GM21390 (cell line): ENCODE measurements around the gene MTARC2.

Experiments used
- ATAC-seq: cut with Tn5 transposase; IDR thresholded peaks from one replicate; pipeline ENCODE4 v1.9.1; 2021; ENCODE audit not compliant: unreplicated experiment

The MTARC2 gene

DNA sequence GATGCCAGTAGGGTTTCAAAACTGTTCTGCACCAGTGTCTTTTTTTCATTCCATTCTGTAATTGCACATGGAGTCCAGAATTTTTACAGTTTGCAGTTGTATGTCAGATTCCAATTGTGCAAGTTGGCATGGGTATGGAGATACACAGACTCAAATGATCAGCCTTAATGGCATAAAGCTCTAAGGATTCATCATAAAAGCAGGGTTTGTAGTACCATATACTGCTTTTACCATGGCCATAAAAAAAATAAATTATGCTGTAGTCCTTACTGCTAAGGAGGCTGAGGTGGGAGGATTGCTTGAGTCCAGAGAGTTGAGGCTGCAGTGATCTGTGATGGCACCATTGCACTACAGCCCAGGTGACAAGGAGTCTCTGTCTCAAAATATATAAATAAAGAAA lies 48.9 kb downstream of the MTARC2 start:
- ATAC-seq, result no peak

DNA sequence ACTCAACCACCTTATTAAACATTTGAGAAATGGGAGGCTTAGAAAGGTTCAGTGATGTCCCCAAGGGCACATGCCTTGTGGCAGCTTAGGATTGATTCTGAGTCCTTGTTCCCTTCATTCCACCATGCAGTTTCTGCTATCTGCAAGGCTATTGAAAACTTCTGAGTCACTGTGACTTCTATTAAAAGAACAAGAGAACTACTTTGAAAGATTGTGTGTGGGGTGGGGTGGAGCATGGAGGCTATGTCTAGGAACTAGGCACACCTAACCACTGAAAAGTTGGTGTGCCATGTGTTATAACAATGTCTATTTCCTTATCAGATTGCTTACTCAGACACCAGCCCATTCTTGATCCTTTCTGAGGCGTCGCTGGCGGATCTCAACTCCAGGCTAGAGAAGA lies 49.4 kb downstream of the MTARC2 start:
- no peak for ATAC-seq

DNA sequence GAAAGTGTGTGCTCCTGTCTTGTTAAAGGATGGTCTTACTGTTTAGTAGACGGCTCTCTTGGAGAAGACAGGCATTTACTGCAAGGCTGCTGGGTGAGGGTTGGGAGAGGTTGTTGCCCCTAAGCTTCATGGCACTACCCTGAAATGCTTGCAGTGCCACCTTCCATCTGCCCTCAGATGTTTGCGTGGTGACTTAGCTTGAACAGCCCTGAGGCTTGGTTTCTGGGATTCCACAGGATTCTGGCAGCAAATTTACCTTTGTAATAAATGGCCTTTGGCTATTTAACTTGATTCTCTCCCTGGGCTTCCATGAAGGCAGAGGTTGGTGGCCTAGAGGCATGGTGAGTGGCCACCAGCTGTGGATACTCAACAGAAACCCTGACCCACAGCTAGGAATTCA lies 50.2 kb downstream of the MTARC2 start:
- ATAC-seq, result no peak

GRCh38 chr1:220800262-220800661 lies 52.1 kb downstream of the MTARC2 start:
- no peak for ATAC-seq

- ATAC-seq, result peak; percentile 78
Observed at GRCh38 chr1:220803401-220804201, 55.5 kb downstream of the MTARC2 start.

GRCh38 chr1:220804202-220804586 lies 56.1 kb downstream of the MTARC2 start:
- no peak for ATAC-seq

DNA sequence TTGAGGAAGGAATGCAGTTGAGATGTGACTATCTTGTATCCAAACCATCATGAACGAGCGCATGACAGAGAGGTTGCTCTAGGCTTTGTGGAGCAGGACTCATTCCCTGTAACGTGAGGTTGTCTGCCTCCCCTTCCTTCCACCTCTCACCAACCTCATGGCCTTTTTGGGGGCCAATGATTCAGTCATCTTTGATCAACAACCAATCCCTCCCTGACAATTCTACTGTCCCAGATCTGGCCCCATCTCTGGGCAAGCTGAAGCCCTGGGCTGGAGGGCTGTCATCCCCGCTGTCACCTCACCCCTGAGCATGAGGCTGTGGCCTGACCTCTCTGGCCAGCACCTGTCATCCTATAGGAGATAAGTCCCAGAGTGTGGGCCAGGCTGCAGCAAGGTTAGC lies 58.3 kb downstream of the MTARC2 start:
- ATAC-seq, result no peak

DNA sequence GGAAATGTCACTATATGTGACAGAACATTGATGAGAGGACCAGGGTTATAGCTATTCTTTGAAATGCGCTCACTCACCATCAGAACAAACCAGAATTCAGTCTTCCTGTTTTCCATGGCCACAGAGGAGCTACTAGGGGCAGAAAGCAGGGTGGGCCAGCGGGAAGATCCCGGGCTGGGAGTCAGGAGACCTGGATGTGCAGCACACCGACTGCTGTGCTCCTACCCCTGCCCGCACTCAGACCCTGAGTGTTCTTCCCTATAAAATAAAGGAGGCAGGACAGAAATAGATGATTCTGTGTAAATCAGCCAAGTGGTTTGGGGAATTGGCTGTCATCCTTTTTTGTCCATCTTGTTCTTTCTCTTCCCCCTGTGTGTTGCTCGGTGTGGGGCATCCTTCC lies 59.6 kb downstream of the MTARC2 start:
- no peak for ATAC-seq

DNA sequence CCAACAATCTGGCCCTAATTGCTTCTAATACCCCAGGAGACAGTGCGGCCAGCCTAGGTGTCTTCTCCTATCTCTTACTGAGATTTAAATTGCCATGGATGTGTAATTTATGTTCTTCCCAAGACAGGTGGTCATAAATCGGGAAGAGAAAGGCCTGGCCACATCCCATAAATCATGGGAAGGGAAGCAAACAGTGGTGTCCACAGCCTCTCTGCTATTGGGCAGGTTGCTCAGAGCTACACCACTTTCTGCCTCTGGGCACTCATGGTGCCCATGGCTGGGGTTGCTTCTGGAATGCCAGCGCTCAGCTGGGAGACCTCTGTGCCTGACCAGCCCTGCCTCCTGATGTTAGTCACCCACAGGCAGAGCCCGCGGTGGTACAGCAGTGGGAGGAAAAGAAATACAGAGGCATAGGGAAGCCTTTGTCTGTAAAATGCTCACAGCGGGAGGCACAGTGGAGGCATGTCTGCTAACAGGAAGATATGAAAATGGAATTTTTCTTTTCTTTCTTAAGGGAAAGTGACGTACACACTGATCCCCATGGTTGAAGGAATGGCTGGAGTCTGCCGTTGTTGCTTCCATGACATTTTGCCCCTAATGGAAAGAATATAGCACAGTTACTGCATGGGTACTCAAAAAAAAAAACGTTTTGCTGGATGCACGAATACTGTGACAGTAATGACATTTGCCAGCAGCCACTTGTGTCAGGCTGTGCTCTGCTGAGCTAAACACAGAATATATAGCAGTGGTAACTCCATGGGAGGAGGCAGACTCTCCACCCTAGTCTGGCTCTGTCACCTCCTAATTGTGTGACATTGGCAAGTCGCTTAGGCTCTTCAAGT lies 60.4 kb downstream of the MTARC2 start:
- no peak for ATAC-seq

DNA sequence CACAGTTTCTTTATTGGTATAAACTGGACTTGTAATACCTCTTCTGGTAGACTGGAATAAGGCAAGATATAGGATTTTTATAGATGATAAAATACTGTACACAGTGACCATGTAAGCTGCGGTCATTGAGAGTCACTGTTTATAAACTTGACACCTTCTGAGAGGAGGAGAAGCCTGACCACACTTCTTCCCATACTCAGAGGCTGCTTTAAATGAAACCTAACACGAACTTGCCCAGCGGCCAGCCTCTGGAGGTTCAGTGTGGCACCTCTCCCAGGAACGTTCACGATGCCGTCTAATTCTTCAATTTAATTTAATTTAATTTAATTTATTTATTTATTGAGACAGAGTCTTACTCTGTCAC lies 61.0 kb downstream of the MTARC2 start:
- ATAC-seq, result no peak

DNA sequence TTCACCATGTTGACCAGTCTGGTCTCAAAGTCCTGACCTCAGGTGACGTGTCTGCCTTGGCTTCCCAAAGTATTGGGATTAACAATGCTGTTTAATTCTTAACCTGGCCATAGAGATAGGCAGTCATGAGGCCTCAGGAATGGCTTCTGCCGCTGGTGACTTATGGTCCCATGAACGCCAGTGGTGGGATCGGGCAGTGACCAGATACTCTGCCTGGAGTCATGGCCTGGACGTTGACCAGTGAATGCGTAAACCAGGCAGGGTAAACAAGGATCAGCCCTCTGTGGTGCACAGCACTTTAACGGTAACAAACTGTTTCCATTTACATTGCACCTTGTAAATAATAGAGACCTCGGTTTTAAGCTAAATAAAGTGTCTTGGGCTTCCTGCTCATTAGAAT lies 61.6 kb downstream of the MTARC2 start:
- ATAC-seq, result no peak

DNA sequence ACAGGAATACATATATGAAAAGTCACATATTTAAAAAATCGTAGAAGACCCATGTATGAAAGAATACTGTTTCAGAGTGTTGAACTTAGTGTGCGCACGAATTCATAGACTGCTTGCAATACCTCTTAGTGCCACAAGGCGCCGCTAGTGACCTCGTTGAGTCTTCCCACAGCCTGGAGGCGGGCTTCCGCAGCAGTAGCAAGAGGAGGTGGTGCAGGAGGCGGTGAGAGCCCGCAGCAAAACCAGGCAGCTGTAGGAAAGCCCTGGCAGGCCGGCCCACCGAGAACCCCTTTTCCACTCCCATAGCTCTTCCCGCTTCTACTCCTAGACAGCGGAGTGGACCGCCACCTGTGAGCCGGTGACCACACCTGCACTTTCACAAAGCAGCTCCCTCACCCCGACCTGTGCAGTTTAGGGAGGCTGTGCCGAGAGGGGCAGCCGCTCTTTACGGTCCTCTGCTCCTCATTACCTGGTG lies 62.1 kb downstream of the MTARC2 start:
- ATAC-seq, result peak; percentile 94

DNA sequence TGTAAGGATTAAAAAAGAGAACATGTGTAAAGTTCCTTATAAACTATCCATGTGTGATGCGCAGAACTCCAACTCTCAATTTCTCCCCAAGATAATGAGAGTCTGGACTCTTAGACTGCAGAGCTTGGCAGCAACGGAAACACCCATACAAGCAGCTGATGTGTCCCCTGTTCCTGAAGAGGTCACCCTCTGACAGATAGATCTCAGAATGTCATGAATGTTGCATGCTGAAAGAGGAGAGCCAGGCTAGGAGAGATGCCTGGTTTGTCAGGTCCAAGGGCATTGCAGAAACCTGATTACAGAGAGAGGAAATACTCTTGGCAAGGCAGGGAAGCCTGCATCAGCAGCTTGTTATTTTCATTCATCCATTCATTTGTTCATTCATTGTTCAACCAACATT lies 62.8 kb downstream of the MTARC2 start:
- ATAC-seq, result no peak

DNA sequence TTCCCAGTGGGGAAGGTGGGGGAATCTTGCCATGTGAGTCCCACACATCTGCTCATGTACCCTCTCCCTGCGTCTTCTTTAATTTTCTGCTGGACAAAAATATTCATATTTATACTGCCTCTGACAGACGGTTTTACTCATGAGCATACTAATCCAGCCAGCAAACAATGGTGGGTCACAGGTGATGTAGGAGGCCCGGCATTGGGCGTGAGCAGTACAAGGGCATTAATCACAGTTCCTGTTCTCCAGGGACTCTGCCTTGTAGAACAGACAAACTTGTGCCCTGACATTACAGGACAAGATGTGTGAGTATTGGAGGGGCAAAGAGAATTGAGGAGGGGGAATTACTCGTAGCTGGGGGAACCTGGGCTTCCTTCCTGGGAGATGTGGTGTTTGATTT lies 63.6 kb downstream of the MTARC2 start:
- no peak for ATAC-seq

DNA sequence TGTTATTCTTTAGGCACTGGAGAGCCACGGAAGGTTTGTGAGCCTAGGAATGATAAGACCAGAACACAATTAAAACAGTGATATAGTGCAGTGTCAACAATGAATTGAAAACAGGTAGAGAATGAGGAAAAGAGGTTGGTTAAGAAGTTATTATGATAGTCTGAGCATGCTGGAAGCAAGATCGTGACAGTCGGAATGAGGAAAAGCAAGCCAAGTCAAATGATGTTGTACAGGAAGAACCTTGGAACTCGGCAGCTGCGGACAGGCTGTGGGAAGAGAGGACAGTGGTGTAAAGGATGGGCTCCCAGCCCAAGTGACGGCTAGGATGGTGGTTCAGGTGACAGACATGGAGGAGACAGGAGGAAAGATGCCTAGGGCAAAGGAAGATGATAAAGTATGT lies 64.2 kb downstream of the MTARC2 start:
- ATAC-seq, result no peak

GRCh38 chr1:220813013-220813412 lies 64.9 kb downstream of the MTARC2 start:
- no peak for ATAC-seq

DNA sequence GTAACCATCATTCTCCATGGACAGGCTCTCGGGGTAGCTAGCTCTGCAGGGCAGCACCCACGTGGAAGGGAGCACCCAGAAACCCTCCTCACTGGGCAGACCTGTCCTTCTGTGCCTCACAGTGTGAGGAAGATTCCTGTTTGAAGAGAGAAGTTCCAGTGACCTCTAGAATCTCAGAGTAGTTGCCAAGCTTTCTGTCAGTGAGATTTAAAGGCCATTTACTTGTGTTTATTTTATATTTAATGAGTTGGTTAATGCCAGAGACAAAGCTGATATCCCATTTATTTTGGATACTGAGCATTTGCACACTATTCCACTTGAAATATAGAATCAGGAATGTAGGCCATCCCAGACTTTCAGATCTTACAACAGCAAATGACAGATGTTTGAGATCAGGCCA lies 67.3 kb downstream of the MTARC2 start:
- no peak for ATAC-seq

- ATAC-seq, result no peak
Observed at GRCh38 chr1:220817907-220818306, 69.8 kb downstream of the MTARC2 start.

DNA sequence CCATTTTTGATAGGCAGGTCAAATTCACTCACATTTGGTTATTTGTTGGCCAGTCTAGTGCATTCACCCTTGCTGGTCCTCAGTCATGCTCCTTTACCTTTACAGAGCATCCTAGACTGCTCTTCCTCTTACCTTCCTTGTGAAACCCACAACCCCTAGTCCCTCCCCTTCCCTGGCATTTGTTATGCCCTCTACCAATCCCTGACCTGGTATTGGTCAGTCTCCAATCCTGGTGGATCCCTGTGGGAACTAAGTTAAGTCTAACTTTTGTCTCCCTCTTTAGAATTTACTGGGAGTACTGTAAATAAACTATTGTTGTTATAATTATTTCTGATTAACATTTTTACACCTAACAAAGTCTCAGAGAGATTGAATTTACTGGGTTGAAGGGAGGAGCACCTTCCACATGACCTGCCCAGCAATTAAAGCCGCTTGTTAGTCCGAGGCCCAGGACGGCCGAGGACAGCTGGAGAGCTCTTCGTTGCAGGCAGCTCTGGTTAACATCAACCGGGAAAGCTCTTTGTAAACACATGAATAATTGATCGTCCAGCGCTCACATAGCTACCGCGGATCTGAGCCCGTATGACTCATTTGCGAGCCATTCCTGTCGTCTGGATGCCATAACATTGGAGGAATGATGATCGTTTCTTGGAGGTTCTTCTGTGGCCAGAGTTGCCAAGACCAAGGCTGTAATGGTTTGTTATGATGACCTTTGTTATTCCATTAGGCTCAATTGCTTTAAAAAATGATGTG lies 70.5 kb downstream of the MTARC2 start:
- ATAC-seq, result no peak

DNA sequence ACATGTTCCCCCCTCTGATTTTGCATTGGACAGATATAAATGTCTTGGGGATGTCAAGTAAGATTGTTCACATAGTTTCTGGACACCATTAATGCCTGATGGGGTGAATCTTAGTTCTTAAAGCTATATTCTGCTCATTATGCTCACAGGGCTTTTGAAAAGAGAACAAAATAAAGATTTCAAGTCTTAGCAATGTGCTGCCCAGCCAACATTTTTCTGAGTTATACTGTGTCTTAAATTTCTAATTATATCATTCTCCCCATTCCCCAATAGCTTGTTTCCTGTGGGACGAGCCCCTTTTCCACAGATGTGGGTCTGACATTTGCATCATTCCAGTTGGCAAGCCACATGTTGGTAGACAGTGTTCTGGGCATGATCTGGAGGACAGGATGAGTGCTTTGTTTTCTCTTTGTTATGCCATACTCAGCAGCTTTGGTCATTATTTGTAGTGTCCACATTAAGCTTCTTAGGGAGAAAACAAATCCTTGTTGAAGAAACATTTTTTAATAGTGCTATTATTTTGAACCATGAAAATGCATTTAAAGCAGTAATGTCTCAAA lies 71.4 kb downstream of the MTARC2 start:
- ATAC-seq, result no peak
